AG20443 (cell line): Measurements from ENCODE around the gene CPT1A.

Experiments used
- DNase-seq: peaks from one replicate; pipeline ENCODE4 v3.0.0; 2012; ENCODE audit warnings: low spot score, mixed read lengths

The CPT1A gene

DNA sequence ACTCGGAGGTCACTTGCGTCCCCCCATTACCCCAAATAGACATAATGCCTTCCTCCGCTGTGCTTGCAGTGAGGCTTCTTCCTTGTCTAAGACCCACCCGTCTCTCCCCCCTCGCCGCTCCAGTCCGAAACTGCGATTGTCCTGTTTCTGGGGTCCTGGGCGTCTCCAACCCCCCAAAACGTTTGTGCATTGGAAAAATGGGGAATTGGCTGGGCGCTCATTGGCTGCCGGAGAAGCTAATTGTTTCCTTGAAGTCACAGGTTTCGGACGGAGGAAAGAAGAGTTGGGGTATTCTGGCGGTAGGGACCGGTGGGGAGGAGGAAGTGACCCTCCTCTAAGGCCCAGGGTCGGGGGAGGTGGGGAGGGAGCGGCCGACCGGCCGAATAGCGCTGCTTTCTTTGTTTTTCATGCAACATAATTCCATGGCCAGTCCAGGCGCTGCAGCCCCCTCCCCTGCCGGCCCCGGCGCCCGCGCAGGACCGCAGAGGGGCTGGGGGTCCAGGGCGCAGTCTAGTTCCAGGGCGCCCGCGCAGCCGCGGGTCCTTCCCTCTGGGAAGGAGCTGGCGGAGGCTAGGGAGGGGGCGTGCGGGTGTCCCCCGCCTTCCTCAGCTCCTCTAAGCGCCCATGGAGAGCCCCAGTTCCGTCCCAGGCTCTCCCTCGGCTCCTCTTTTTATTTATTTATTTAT is 12.7 kb upstream of the CPT1A start:
- DNase-seq: no peak

DNA sequence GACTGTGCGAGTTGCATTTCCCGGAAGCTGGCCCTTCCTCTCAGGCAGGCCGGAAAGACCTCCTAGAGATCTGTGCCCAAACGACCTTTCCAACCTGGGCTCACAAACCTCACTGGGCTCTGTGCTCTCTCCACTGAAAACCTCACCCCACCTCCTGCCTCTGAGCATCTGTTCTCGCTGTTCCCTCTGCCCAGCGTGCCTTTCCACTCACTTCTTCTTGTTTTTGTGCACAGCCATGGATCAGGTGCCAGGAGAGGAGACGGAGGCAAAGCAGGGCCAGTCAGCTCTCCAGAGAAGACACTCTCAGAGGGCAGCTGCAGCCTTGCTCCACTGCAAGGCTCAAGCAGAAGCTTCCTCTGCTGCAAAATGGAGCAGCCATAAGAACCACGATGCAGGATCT is 10.9 kb upstream of the CPT1A start:
- no peak for DNase-seq

DNA sequence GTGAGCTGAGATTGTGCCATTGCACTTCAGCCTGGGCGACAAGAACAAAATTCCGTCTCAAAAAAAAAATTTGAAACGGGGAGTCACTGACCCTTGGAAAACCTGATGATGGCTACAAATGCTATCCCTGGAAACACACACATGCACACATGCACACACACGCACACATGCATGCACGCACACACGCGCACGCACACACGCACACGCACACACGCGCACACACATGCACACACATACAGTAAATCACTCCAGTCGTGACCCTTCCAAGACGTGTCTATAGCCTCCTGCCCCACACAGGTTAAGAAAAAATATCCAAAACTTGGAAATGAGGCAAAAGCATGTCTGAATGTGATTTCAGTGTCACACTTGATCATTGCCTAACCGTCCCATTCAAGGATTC is 6.7 kb upstream of the CPT1A start:
- DNase-seq: no peak

DNA sequence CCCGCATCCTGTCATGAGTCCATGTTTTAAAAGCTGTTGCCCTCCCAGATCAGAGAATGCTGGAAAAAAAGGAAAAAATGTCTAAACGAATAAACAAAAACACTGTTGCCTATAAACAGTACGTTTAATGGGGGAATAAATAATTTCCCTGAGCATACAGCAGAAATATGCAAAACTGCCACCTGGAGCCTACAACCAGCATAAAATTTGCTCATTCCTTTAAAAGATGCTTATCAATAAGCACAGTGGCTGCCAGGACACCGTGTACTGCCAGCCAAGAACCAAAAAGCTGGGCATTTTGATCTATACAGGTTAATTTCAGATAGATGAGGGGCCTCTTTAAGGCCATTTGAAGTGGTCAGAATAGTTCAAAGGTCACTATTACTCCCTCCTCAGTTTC is 5.7 kb upstream of the CPT1A start:
- no peak for DNase-seq

DNA sequence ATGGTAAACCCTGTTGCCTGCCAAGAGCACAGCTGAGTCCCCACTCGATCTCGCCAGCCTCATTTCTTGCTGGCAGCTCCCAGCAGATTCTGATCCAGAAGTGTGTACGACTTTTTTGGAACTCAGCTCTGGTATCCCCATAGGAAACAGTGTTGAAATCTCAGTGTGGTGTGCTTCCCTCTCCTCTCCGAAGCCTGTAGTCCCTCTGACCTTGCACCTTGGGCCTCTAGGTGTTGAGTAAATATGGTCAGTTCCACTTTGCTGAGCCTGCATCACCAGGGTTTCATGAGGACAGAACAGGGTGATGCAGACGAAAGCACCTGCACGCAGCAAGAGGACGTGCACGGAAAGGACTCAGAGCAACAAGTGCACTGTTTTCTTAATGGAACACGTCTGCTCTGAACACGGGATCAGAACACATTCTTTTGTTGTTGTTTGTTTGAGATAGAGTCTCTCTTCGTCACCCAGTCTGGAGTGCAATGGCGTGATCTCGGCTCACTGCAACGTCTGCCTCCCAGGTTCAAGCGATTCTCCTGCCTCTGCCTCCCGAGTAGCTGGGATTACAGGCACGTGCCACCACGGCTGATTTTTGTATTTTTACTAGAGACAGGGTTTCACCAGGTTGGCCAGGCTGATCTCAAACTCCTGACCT is 3.8 kb upstream of the CPT1A start:
- DNase-seq: no peak

DNA sequence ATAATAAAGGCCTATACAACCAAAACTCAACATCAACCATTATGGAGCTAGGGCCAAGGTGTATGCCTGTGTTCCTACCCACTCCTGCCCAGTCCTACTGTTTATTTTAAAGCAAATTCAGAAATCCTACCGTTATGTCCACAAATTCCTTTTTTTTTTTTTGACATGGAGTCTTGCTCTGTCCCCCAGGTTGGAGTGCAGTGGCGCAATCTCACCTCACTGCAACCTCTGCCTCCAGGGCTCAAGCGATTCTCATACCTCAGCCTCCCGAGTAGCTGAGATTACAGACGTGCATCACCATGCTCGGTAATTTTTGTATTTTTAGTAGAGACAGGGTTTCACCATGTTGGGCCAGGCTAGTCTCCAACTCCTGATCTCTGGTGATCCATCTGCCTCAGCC is 3.1 kb upstream of the CPT1A start:
- DNase-seq: no peak

DNA sequence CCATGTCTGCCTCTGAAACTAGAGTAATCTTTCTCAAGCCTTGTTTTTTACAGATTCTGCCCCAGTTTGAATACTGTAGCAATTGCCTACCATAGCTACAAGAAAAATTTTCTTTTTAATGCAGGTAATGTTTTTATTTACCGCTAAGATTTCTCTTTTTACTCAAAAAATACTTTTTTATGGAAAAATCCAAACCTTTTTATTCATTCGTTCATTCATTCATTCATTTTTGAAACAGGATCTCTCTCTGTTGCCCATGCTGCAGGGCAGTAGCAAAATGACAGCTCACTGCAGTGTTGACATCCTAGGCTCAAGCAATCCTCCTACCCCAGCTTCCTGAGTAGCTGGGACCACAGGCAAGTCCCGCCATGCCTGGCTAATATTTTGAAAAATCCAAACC is 2.7 kb upstream of the CPT1A start:
- DNase-seq: no peak

DNA sequence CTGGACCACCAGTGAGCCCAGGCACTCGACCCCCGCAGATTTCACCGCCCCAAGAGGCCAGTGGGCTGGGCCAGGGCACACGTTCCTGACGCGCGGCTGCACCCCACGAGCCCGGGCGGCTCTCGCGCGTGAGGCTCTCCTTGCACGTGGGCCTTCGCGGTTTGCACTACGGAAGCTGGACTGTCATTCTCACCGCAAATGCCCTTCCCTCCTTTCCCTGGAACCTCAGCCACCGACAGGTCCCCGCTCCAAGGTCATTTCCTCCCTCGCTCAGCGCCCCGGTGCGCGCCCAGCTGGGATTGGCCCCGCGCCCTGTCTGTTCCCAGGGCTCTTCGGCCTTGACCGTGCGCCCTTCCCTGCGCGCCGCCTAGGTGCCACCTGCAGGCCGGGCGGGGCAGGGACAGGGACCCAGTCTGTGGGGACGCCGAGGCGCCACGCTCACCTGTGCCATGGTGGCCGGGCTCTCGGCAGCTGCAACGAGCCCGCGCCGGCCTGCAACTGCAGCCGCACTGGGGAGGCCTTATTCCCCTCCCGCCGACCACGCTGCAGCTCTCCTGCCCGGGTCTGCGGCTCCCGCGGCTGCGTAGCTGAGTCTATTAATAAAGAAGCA is 2.1 kb upstream of the CPT1A start:
- DNase-seq: no peak

DNA sequence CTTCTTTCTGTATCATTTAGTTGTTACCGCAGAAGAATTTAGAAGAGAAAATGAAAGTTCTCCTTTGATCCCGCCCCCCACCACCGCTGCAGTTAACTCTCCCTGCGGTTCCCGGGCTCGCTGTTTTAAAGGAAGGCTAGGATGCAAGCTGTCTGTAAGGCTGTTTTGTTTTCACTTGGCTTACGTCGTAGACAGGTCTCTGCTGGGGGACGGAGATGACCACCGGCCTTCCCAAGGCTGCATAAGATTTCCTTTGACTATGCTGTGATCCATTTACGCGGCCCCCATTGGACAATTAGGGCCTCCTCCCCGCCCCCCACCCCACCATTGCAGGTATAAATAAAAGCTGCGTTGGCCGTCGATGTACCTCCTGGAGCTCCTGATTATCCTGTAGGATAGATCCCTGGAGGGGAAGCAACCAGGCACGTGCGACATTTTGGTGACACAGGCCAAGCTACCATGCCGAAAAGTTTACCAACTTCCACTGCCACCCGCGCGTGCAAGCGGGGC is 1.4 kb upstream of the CPT1A start:
- peak; percentile 61 for DNase-seq

DNA sequence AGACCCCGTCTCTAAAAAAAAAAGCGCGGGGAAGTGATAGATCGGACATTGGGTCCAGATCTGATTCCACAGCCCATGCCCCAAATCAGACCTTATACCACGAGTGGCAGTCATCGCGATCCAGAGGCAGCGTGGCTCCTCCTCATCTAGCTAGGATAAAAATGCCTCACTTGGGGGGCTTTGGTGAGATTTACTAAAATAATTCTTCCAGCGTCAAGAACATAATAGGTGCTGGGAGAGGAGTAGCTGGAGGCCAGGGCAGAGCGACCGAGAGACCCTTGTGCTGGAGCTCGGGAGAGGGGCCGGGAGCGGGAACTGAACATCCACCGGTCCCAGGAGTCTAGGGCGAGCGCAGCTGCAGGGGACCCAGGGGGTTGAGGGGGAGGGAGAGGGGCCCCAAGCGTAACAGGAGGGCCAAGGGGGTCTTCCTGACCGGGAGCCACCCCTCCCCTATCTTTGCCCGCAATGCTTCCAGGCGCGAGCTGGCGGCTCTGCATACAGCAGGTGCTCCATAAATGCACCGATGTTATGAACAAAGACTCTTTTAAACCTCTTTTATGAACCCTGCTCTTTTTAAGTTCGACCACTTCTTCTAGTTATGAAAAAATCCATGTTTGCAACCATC is 823 bp upstream of the CPT1A start:
- DNase-seq: no peak

DNA sequence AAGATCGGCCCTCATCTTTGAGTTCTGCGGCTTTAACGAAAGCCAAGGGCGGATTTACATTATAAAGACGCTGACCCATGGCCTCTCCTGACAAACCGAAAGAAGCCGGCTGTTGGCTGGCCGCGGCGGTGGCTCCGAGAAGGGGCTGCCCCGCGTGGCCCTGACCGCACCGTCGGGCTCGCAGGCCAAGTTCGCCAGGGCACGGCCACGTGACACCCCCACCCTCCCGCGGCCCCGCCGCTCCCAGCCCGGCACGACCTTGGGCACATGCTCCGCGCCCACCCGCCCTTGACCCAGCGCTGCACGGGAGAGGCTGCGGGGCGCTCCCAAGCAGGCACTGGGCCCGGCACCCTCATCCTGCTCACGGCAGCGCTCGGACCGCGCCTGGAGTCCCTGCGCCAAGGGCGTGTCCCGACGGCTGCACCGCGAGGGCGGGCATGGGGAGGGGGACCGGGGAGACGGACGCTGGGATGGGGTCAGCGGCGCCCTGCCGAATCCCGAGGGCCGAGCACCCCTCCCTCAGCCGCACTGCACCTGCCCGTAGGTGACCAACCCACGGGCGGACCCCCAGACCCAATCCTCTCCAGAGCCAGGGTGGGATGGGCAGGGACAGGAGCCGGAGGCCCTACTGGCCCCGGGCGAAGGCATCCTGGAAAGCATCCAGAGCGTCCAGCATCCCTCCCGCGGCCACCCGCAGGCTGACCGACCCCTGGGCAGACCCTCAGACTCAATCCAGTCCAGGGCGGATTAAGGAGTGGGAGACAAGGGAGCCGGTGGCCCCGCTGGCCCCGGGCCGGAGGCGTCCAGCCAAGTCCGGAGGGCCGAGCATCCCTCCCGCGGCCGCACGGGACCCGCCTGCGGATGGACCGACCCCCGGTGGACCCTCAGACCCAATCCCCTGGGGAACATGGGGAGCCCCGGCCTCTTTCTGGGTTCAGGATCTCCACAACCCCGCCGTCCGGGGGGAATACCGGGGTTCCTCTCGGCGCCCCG is 759 bp downstream of the CPT1A start:
- peak; percentile 61 for DNase-seq

DNA sequence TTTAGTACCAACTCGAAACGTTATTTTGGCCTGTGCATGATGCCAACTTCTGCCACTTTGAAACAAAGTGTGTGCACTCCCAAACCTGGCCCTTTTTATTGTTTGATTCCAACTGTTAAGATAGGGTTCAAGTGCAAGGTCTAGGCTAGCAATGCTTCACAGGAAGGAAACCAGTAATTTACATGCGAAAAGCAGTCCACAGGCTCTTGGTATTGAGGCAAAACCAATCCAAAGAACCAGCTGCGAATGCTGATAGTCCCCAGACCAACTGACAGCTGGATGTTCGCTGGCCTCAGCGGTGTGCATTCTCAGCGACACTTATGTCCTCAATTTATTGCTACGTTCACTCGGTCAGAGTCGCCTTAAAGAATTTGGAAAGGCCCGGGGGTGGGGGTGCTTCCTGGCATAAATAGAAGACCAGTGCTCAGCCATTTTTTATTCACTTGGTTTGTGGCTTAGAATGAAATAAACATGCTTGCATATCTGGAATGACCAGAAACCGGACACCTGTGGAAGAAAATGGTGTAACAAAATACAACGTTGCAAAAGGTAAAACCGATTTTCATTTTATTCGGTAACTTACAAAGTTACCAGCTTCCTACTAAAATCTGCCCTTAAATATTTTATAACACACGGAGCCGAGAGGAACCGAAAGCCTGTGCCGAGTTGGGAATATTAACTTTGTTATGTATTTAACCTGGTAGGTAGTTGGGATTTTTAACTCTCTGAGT is 1.6 kb downstream of the CPT1A start:
- no peak for DNase-seq

DNA sequence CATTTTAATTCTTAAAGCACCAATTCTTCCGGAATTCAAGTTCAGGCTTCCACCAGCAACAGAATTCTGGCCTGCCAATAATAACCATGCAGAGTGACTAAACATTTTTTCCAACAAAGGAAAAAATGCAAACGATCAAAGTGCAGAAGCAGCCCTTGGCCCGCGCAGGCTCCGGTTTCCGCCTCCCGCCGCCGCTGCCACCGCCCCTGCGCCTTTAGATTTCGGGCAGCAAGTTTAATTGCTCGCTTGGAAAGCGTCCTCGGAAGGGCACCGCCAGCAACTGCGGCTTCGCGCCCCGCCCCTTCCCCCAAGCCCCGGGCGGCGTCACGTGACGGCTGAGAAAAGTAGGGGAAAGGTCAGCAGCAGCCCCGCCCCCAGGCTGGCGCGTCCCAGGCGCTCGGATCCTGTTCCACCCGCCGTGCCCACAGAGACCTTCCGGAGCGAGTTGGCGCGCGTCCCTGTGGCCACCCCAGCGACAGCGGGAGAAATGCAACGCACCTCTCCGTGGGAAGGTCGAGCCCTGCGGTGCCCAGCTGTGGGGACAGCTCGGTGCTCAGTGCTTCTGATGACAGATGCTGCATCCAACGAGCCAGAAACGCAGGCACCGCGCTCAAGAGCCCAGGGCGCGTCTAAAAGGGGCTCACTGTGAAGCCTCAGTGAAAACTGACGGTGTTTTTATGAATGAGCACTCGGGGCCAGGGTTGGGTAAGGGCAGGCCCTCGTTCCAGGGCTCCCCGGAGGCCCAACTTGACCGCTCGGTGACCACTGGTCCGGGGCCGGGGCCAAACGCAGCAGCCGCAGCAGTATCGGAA is 2.5 kb downstream of the CPT1A start:
- DNase-seq: peak; percentile 97

DNA sequence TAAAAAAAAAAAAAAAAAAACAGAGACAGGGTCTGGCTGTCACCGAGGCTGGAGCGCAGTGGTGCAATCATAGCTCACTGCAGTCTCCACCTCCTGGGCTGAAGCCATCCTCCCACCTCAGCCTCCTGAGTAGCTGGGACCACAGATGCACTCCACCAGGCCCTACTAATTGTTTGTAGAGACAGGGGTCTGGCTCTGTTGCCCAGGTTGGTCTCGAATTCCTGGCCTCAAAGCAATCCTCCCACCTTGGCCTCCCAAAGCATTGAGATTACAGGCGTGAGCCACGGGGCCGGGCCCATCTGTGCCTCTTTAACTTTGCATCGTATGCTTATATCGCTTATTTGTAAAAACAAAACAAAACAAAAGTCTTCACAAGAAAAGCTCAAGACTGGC is 3.1 kb downstream of the CPT1A start:
- DNase-seq: no peak

DNA sequence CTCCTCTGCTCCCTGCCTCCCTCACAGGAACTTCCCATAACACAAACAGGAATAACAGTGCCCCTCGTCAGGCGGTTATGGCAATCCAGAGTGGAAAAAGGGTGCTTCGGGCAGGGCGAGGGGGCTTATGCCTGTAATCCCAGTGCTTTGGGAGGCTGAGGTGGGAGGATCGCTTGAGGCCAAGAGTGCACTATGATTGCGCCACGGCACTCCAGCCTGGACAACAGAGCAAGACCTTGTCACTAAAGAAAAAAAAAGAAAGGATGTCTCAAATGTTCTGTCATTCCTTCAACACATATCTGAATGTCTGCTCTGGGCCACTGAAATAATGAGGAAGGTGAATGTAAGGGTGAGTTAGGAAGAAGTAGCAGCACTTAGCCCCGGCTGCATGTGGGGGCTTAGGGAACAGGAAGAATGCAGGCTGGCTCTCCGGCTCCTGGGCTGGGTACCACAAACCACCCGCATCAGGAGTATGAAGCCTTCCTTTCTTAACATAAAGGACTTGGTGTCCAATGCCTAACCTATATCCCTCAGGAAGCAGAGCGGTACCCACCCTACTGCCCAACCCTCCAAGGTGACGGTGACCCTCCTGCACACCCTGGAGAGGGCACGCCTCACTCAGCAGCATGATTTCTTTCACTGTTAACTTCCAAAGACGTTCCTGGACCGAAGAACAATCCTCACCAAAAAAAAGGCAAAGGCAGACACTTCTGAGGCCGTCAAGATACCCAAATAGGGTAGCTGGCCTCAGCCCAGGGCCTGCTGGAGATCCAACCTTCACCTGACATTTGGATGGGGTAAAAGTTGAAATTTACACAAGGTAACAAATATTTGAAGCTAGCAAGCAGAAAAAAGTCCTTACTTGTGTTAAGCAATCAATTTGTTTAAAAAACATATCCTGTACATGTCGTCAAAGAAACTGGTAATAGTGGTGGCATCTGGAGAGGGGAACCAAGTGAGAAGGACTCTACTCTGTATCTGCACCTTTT is 3.8 kb downstream of the CPT1A start:
- no peak for DNase-seq

DNA sequence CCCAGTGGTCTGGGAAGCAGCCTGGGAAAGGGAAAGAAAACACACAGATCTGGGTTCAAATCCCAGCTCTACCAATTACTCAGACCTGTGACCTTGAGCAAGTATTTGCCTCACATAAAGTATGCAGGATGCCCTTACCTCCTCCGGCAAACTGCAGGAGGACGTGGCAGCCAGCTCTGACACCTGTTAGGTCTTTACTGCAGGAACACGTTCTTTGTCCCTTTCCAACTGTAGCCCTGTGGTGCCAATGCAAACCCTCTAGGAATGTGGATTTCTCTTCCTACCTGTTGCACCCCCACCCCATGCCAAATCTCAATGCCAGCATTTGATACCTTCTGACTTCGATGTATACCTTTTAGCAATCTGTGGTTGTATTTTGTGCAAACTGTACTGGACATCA is 6.0 kb downstream of the CPT1A start:
- no peak for DNase-seq

DNA sequence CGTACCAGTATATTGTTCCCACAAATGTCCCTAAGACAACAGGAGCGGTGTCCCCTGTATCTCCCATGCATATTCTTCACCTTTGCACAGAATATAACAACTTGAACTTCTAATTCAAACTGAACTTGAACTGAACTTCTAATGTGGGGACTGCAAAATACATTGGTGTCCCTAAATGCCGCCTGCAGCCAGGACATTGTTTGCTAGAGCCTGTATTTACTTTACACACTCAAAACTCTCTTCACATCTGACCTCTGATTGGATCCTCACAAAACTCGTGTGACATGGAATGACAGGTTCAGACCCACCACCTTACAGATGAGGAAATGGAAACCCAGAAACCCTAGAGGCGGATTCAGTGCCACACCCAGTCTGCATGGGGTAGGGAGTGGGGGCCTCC is 6.4 kb downstream of the CPT1A start:
- no peak for DNase-seq

DNA sequence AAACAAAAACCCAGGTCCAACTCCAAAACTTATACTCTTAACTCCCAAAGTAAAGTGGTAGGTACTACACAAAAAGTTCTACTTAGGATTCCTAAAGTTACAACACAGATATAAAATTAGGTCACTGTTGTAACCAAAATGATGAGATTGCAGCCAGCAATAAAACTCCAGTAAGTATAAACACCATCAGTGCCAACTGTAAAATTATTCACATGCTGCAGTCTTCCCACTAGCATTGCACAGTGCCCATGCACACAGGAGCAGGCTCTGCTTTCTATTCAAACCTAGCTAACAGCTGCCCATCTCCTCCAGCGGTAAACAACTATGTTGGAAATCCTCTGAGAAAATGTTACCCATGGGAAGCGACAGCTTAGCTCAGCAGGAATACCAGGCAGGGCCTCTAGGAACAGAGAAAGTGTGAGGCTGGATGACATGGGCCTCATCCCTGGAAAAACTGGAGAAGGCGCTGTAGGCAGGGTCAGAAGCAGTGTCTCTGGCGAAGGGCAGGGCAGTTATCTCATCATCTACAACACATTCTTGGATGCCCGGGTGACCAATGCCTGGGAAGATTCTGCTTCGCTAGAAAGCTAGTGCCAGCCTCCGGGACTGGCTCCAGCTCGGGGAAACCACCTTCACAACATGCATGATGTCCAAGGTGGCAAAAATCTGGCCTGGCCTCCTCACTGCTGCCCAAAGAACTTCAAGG is 9.1 kb downstream of the CPT1A start:
- peak; percentile 53 for DNase-seq
